Panc1 (cell line): Measurements from ENCODE around the gene GCNT4. TPM values are rescaled to one million over a fixed set of nuclear protein-coding genes. Genes with fewer than 3 reads are reported as not detected.

Source experiments
- ATAC-seq: fragments of 200-7000 bp; cut with Tn5 transposase; 2 replicates; pipeline ENCODE4 v1.9.1; 2020; ENCODE audit warnings: mild to moderate bottlenecking, moderate library complexity
- BruUV-seq: library from RNA; stranded (reverse); fragments of 400-500 nt; replicated peaks from 2 replicates; lab custom pipeline; 2021; lab: Mats Ljungman, UMichigan
- CTCF ChIA-PET: fragments of 300-600 bp; sonication (Branson Sonifier 250); formaldehyde crosslinking; loops from one replicate; lab custom pipeline; 2022; ENCODE audit warnings: antibody characterized with exemption; lab: Charles Lee
- POLR2A ChIA-PET: fragments of 300-600 bp; sonication (Branson Sonifier 250); formaldehyde crosslinking; loops from one replicate; lab custom pipeline; 2022; ENCODE audit warnings: antibody characterized with exemption; lab: Charles Lee
- DNase-seq: peaks from one replicate; pipeline ENCODE4 v3.0.0-alpha.2; 2010; ENCODE audit warnings: low read depth, low spot score
- H3K27ac ChIP-seq: 2 replicates; pipeline ENCODE4 v1.5.1; 2011; ENCODE audit warnings: mild to moderate bottlenecking, low read length, inconsistent platforms
- H3K27me3 ChIP-seq: fragments of 200-500 bp; sonication (Bioruptor generic); 2 replicates; pipeline ENCODE4 v1.6.0; 2014; ENCODE audit warnings: low read length, inconsistent platforms; ENCODE audit not compliant: control insufficient read depth, insufficient read depth
- H3K36me3 ChIP-seq: fragments of 200-500 bp; sonication (Bioruptor generic); 2 replicates; pipeline ENCODE4 v1.5.1; 2014; ENCODE audit warnings: inconsistent platforms, mild to moderate bottlenecking, low read length, moderate library complexity; ENCODE audit not compliant: control insufficient read depth, insufficient read depth
- H3K4me1 ChIP-seq: 2 replicates; pipeline ENCODE4 v1.5.1; 2011; ENCODE audit warnings: inconsistent platforms, mild to moderate bottlenecking, low read length, moderate library complexity; ENCODE audit not compliant: control insufficient read depth, insufficient read depth
- H3K4me3 ChIP-seq, 2 experiments: 2 replicates each; pipeline ENCODE4 v1.5.1; 2011 to 2012; ENCODE audit warnings: low read depth in 2 of 2, low read length in 2 of 2, mild to moderate bottlenecking in 2 of 2, inconsistent platforms in 1 of 2, moderate library complexity in 1 of 2
- H3K9me3 ChIP-seq: fragments of 200-500 bp; sonication (Bioruptor generic); 2 replicates; pipeline ENCODE4 v1.5.1; 2014; ENCODE audit warnings: low read depth, mild to moderate bottlenecking, inconsistent platforms, low read length, moderate library complexity; ENCODE audit not compliant: control insufficient read depth, insufficient read depth
- POLR2AphosphoS5 ChIP-seq: IDR thresholded peaks from 2 replicates; pipeline ENCODE4 v1.6.1; 2012; ENCODE audit warnings: mild to moderate bottlenecking, low read depth, low read length, moderate library complexity
- SIN3A ChIP-seq: IDR thresholded peaks from 2 replicates; pipeline ENCODE4 v1.6.1; 2012; ENCODE audit warnings: low read depth, mild to moderate bottlenecking, low read length, moderate library complexity, borderline replicate concordance; ENCODE audit not compliant: insufficient read depth
- TCF7L2 ChIP-seq: IDR thresholded peaks from 2 replicates; pipeline ENCODE4 v1.6.1; 2011; ENCODE audit warnings: mild to moderate bottlenecking, low read depth, low read length, inconsistent platforms
- in situ Hi-C: cut with HindIII; loops from 2 replicates; pipeline ENCODE4 v1.10.0; 2016; ENCODE audit warnings: low sequenced_read_pairs, low pct_unique_long_range_greater_than_20kb
- intact Hi-C: fragments of 100-400 bp; cut with micrococcal nuclease; formaldehyde crosslinking; loops from one replicate; pipeline ENCODE4 v1.10.0; 2022; ENCODE audit not compliant: unreplicated experiment
- total RNA-seq: library from RNA; stranded (reverse); gene quantifications from one replicate; pipeline ENCODE4 v1.2.1, GENCODE V29; 2021; ENCODE audit not compliant: unreplicated experiment
- TF ChIP-seq, protein P1 (sequence below), 2 experiments: IDR thresholded peaks; 2 replicates each; pipeline ENCODE4 v1.6.1; 2011 to 2012; ENCODE audit warnings: low read depth in 2 of 2, control low read depth in 1 of 2, low read length in 1 of 2, mild to moderate bottlenecking in 1 of 2, moderate library complexity in 1 of 2; ENCODE audit not compliant: insufficient read depth in 1 of 2
- TF ChIP-seq, protein P2 (sequence below): fragments of 450-650 bp; IDR thresholded peaks from 2 replicates; pipeline ENCODE4 v1.5.1; 2017; ENCODE audit warnings: mild to moderate bottlenecking

GCNT4 gene
- total RNA-seq, 1 experiment from 2014 or later: 0.33 TPM

DNA sequence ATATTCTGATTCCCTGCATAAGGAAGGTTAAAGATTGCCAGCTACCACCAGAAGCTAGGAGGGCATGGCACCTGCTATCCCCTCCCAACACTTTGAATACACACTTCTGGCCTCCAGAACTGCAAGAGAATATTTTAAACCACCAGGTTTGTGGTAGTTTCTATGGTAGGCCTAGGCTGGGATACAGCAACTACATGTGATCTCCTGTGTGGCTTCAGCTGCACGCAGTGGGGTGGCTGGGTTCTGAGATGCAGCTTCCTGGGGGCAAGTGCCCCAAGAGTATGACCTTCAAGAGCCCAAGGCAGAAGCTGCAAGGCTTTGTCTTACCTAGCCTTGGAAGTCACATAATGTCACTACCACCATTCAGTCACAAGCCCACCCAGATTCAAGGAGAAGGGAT lies 39.6 kb downstream of the GCNT4 start:
- H3K27me3 ChIP-seq: no peaks in the 10 kb centered on the region
- BruUV-seq: no TSS peak
- TF ChIP-seq SIN3A: no peak
- TF ChIP-seq, protein P1, sequence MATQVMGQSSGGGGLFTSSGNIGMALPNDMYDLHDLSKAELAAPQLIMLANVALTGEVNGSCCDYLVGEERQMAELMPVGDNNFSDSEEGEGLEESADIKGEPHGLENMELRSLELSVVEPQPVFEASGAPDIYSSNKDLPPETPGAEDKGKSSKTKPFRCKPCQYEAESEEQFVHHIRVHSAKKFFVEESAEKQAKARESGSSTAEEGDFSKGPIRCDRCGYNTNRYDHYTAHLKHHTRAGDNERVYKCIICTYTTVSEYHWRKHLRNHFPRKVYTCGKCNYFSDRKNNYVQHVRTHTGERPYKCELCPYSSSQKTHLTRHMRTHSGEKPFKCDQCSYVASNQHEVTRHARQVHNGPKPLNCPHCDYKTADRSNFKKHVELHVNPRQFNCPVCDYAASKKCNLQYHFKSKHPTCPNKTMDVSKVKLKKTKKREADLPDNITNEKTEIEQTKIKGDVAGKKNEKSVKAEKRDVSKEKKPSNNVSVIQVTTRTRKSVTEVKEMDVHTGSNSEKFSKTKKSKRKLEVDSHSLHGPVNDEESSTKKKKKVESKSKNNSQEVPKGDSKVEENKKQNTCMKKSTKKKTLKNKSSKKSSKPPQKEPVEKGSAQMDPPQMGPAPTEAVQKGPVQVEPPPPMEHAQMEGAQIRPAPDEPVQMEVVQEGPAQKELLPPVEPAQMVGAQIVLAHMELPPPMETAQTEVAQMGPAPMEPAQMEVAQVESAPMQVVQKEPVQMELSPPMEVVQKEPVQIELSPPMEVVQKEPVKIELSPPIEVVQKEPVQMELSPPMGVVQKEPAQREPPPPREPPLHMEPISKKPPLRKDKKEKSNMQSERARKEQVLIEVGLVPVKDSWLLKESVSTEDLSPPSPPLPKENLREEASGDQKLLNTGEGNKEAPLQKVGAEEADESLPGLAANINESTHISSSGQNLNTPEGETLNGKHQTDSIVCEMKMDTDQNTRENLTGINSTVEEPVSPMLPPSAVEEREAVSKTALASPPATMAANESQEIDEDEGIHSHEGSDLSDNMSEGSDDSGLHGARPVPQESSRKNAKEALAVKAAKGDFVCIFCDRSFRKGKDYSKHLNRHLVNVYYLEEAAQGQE (IDR thresholded peaks at IDR 0.05; ENCODE audit: insufficient read depth in 1 of 2, low read depth in 2 of 2, low read length in 1 of 2): no peak
- TF ChIP-seq, protein P2, sequence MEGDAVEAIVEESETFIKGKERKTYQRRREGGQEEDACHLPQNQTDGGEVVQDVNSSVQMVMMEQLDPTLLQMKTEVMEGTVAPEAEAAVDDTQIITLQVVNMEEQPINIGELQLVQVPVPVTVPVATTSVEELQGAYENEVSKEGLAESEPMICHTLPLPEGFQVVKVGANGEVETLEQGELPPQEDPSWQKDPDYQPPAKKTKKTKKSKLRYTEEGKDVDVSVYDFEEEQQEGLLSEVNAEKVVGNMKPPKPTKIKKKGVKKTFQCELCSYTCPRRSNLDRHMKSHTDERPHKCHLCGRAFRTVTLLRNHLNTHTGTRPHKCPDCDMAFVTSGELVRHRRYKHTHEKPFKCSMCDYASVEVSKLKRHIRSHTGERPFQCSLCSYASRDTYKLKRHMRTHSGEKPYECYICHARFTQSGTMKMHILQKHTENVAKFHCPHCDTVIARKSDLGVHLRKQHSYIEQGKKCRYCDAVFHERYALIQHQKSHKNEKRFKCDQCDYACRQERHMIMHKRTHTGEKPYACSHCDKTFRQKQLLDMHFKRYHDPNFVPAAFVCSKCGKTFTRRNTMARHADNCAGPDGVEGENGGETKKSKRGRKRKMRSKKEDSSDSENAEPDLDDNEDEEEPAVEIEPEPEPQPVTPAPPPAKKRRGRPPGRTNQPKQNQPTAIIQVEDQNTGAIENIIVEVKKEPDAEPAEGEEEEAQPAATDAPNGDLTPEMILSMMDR: no peak
- no peak for TF ChIP-seq TCF7L2
- no peak for TF ChIP-seq POLR2AphosphoS5
- in situ Hi-C loops (no loop called here), intact Hi-C loops (no loop called here)
- CTCF ChIA-PET: no interaction called here
- no peak overlapping the region for H3K27ac ChIP-seq
- no peaks in the 10 kb centered on the region for H3K9me3 ChIP-seq
- no peak for ATAC-seq
- H3K4me3 ChIP-seq: no peak overlapping the region
- no peaks in the 10 kb centered on the region for H3K36me3 ChIP-seq
- POLR2A ChIA-PET: no interaction called here
- DNase-seq: no peak
- no peaks in the 10 kb centered on the region for H3K4me1 ChIP-seq

DNA sequence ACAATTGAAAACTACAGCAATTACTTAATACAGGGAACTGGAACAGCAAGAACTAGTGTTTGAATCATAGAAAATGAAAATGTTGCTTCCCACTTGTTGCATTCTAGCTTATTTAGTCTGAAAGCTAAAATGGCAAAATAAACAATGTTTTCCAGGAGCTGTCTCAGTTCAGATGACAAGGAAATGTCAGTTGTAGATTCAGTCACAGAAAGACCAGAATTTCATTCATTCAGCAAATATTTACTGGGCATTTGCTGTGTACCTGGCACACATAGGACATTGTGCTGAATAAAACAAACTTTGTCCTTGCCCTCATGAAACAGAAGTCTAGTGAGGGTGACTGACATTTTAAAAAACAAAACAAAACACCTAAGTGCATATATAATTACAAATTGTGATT lies 41.5 kb downstream of the GCNT4 start:
- Histone ChIP-seq H3K9me3 (no peaks in the 10 kb centered on the region), H3K4me3 (no peak overlapping the region), H3K4me1 (no peaks in the 10 kb centered on the region), H3K27ac (no peak overlapping the region), H3K27me3 (no peaks in the 10 kb centered on the region), H3K36me3 (no peaks in the 10 kb centered on the region)
- CTCF ChIA-PET: no interaction called here
- DNase-seq (no peak), ATAC-seq (no peak)
- no TSS peak for BruUV-seq
- POLR2A ChIA-PET: no interaction called here
- intact Hi-C loops (no loop called here), in situ Hi-C loops (no loop called here)
- TF ChIP-seq, protein P1 (IDR thresholded peaks at IDR 0.05; ENCODE audit: insufficient read depth in 1 of 2, low read depth in 2 of 2, low read length in 1 of 2): no peak
- TF ChIP-seq, protein P2: no peak
- TF ChIP-seq SIN3A (no peak), POLR2AphosphoS5 (no peak), TCF7L2 (no peak)
